HG03135 (cell line): ENCODE measurements around the gene C16orf54.
A peak's percentile ranks its signal among the peaks of the same experiment; 100 is the strongest.
"Not testable (repeated sequence)": the region's sequence is repeated elsewhere in the genome, so short reads cannot be mapped to it uniquely, and the experiment has no call there.

Source experiments
- ATAC-seq: cut with Tn5 transposase; IDR thresholded peaks from one replicate; pipeline ENCODE4 v1.9.1; 2021; ENCODE audit warnings: mild to moderate bottlenecking, moderate library complexity; ENCODE audit not compliant: unreplicated experiment

Gene C16orf54, protein sequence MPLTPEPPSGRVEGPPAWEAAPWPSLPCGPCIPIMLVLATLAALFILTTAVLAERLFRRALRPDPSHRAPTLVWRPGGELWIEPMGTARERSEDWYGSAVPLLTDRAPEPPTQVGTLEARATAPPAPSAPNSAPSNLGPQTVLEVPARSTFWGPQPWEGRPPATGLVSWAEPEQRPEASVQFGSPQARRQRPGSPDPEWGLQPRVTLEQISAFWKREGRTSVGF

DNA sequence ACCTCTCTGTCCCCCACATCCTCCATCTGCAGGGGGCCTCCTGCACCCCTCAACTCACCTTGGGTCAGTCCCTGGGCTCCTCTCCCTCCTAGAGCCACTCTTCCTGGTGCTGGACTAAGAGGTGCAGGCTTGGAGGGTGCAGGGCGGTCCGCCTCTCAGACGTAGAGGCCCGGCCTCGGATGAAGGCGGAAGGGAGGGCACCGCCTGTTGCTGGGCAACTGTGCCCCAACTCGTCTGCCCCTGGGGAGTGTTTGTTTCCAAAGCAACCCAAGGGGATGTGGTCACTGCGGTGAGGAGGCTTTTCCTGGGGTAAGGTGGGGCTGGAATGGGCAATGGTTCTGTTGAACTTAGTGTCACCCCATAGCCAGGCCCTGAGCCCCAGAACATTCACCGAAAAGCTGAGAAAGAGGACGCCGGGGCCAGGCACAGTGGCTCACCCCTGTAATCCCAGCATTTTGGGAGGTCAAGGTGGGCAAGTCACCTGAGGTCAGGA, at the start of gene C16orf54:
C16orf54 (minus strand) TSS at position 138 of the 493 bp plus-strand sequence. CDS start 1,039 bp downstream, outside the sequence.
- peak; percentile 75 for ATAC-seq

DNA sequence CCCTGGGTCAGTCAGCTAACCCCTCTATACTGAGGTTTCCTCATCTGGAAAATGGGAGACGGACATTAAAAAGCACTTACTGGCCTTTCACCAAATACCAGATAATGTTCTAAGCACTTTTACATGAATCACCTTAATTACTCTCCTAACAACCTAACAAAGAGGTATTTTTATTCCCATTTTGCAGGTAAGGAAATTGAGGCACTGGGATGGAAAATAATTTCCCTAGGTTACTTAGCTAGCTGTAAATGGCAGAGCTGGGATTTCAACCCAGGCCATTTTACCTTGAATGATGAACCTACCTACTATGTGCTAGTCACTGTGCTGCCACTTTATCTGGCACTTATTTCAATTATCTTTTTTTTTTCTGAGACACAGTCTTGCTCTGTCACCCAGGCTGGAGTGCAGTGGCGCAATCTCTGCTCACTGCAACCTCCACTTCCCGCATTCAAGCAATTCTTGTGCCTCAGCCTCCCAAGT, 48.5 kb upstream of the C16orf54 start:
- no peak for ATAC-seq

DNA sequence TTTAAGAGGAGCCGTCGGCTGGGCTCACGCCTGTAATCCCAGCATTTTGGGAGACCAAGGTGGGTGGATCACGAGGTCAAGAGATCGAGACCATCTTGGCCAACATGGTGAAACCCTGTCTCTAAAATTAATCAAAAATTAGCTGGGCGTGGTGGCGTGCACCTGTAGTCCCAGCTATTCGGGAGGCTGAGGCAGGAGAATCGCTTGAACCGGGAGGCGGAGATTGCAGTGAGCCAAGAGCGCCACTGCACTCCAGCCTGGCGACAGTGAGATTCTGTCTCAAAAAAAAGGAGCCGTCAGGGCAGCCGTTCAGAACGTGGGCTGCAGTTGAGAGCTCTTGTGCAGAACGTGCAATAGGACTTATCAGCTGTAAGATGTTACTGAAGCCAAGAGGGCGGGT, 47.4 kb upstream of the C16orf54 start:
- not testable (repeated sequence) for ATAC-seq

DNA sequence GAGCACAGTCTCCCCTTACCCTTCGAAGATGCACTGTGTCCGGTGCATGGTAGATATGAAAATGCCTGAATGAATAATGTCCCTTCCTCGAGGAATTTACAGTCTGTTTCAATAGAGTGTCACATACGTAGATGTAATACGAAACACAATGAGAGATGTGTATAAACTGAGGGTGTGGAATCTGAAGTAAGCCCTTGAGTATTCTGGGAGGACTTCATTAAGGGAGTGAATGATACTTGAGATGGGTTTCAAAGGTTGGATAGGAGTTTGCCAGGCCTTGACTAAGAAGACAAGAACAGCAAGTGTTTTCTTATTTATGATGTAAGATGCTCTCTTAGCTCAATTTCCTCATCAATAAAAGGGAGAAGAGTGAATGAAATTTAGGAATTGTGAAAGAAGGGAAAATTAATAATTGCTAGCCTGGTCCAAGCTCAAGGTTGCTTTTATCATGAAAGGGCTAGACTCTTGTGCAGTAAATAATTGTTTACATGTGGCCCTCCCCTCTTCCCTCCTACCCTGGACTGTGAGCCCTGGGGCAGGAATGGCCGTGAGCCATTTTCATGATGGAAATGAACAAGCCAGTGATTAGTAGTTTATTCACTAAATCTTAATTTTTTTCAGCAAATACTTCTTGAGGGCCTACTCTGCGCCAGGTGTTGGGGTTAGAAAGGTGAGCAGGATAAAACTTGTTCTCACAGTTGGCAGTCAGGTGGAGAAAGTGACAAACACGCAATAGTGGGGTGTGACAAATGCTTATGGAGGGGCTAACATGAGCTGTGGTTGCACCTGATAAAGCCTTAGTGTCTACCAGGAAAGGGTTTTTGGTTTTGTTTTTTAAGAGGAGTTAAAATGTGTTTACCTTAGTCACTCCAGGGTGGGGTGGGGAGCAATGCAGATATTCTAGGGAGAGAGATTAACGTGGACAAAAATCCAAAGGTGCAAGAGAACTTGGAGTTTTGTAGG, 46.3 kb upstream of the C16orf54 start:
- no peak for ATAC-seq

DNA sequence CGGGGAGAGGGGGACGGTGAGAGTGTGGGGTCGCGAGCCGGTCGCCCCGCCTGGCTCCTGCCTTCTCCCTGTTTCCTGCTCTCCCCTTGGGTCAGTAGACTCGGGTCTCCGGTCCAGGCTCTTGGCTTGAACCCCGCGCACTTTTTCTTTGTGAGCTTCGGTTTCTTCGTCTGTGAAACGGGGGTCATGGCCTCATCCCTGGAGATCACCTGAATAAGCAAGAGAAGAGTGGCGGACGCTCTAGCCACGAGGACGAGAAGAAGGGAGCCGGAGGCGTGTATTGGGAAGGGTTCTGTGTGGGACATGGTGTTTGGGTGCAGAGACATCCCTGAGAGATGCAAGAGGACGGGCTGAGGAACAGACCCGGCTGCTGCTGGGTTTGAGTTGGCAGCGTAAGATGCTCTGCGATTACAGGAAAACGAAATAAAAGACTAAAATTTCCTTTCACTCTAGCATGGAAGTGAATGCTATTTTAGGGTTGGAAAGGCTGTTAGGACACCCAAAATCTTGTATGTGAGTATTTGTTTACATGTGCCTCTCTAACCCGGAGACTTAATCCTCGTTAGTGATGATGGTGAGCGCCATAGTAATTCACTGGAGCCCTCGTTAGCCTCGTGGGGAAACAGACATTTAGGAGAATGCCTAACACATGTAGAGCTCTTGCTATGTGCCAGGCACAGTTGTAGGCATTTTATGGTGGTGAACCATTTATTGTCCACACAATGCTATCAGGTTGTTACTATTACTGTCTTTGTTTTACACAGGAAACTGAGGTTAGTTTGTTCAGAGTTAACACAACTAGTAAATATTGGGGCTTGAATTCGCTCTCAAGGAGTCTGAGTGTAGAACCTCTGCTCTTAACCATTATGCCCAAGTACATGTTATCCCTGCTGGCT, 45.4 kb upstream of the C16orf54 start:
- ATAC-seq: no peak

DNA sequence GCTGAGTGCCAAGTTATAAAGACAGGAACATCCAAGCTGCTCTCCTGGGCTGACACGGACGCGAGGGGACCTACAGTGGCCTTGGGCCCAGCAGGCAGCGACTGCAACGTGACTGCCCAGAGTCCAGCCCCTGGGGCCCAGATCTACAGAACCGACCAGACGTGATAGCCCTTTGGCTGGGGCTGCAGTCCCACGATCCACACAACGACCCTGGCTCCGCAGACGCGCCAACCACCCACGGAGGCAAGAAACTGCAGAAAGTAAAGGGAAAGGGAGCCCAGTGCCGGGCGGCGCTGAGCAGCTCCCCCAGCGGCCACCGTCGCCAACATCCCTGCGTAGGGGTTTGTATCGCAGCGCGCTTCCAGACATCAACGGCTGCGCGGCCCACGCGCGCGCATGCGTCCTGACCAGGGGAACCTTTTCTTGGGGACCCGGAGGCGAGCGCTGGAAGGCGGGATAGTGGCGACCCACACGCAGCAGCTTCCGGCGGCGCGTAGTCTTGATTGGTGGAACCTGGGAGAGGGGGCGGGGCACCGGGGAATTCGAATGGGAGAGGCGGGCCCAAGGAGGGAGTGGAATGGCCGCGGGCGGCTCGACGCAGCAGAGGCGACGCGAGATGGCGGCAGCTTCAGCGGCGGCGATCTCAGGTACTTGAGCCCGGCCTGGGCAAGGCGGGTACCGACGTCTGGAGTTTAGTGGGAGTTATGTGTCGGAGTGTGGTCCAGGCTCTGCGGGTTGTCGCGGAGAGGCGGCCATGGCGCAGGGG, 44.6 kb upstream of the C16orf54 start, which contains the start of gene KIF22:
KIF22 (plus strand) TSS at position 569 of the 766 bp plus-strand sequence; CDS start at position 578, 9 bp downstream.
- ATAC-seq: peak; percentile 90

DNA sequence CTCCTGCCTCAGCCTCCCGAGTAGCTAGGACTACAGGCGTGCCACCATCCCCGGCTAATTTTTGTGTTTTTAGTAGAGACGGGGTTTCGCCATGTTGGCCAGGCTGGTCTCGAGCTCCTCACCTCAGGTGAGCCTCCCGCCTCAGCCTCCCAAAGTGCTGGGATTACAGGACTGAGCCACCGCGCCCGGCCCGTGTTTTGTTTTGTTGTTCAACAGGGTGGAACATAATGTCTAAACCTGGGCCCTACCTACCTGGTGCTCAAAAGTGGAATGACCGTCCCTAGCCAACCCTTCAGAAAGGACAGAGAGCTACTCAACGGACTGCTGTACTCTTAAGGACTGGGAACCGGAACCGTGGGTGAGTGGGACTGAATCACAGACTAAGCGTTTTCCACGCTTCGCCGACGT, 44.0 kb upstream of the C16orf54 start:
- no peak for ATAC-seq

DNA sequence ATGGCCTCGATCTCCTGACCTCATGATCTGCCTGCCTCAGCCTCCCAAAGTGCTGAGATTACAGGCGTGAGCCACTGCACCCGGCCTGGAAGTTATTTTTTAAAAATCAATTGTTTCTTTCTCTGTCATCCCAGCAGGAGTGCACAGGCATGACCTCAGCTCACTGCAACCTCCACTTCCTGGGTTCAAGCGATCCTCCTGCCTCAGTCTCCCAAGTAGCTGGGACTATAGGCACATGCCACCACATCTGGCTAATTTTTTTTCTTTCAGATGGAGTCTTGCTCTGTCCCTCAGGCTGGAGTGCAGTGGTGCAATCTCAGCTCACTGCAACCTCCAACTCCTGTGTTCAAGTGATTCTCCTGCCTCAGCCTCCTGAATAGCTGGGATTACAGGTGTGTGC, 41.4 kb upstream of the C16orf54 start:
- not testable (repeated sequence) for ATAC-seq

DNA sequence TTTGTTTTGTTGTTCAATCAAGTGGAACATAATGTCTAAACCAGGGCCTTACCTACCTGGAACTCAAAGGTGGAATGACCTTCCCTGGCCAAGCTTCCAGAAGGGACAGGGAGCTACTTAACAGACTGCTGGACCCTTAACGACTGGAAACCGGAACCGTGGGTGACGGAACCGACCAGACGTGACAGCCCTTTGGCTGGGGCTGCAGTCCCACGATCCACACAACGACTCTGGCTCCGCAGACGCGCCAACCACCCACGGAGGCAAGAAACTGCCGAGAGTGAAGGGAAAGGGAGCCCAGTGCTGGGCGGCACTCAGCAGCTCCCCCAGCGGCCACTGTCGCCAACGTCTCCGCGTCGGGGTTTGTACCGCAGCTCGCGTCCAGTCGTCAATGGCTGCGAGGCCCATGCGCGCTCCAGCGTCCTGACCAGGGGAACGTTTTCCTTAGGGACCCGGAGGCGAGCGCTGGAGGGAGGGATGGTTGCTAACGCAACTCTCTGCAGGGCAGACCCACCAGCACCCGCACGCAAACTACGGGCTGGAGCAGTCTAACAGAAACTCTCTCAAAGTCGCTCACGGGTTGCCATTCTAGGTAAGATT, 39.2 kb upstream of the C16orf54 start:
- ATAC-seq: no peak

DNA sequence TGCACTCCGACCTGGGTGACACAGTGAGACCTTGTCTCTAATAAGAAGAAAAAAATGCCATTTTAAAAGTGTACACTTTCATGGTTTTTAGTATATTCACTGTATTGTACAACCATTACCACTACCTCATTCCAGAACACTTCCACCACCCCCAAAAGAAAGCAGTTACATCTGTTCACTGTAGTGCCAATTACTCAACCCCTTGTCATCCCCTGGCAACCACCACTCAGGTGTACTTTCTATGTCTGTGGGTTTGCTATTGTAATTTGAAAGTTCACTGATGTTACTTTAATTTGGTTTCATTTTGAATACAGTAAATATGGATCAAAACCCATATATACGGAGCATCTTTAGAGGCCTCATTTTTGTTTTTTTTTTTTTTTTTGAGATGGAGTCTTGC, 38.4 kb upstream of the C16orf54 start:
- no peak for ATAC-seq

DNA sequence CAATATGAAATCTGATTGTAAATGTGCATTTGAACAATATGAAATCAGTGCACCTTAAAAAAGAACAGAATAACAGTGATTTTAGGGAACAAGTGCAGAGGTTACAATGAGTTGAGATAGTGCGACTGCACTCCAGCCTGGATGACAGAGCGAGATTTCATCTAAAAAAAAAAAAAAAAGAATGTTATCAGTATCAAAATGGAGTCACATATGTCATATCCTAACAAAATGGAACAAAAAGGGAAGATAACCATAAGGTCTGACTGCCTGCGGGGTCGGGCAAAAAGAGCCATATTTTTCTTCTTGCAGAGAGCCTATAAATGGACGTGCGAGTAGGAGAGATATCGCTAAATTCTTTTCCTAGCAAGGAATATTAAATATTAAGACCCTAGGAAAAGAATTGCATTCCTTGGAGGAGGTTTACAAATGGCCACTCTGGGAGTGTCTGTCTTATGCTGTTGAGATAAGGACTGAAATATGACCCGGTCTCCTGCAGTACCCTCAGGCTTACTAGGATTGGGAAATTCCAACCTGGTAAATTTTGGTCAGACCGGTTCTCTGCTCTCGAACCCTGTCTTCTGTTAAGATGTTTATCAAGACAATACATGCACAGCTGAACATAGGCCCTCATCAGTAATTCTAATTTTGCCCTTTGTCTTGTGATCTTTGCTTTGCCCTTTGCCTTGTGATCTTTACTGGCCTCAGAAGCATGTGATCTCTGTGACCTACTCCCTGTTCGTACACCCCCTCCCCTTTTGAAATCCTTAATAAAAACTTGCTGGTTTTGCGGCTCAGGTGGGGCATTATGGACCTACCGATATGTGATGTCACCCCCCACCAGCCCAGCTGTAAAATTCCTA, 37.5 kb upstream of the C16orf54 start:
- not testable (repeated sequence) for ATAC-seq

DNA sequence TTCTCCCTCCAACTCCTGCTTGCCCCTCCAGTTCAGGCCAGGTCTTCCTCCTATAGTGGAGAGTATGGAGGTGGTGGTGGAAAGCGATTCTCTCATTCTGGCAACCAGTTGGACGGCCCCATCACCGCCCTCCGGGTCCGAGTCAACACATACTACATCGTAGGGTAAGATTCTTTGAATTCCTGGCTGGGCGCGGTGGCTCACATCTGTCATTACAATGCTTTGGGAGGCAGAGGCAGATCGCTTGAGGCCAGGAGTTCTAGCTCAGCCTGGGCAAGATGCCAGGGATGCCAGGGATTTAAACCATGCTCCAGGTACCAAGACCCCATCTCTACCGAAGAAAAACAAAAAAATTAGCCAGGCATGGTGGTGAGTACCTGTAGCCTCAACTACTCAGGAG, 33.7 kb upstream of the C16orf54 start:
- ATAC-seq: no peak

DNA sequence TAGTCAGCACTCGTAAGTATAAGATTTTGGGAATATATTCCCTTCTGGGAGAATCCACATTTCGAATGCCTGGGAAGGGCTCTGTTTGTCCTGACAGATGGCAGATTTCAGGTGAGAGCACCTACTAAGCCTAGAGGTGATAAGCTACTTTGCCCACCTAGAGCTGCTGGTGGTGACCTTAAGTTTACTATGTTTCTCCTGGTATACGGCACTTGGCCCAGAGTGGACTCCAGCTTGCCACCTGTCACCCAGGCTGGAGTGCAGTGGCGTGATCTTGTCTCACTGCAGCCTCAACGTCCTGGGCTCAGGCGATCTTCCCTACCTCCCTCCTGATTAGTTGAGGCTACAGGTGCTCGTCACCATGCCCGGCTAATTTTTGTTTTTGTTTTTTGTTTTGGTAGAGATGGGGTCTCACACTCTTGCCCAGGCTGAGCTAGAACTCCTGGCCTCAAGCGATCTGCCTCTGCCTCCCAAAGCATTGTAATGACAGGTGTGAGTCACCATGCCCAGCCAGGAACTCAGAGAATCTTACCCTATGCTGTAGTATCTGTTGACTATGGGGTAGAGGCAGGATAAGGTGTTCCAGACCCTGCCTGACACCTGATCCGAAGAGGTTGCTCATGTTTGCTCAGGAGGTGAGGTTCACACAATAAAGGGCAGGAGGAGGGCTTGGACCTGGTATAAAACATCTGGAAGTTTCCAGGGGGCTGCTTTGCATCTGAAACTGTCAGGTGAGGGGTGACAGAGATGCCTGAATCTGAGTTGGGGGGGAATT, 32.0 kb upstream of the C16orf54 start, which contains the start of gene ZG16:
ZG16 (plus strand) TSS at position 681 of the 775 bp plus-strand sequence. CDS start 1,011 bp downstream, outside the sequence.
- no peak for ATAC-seq

DNA sequence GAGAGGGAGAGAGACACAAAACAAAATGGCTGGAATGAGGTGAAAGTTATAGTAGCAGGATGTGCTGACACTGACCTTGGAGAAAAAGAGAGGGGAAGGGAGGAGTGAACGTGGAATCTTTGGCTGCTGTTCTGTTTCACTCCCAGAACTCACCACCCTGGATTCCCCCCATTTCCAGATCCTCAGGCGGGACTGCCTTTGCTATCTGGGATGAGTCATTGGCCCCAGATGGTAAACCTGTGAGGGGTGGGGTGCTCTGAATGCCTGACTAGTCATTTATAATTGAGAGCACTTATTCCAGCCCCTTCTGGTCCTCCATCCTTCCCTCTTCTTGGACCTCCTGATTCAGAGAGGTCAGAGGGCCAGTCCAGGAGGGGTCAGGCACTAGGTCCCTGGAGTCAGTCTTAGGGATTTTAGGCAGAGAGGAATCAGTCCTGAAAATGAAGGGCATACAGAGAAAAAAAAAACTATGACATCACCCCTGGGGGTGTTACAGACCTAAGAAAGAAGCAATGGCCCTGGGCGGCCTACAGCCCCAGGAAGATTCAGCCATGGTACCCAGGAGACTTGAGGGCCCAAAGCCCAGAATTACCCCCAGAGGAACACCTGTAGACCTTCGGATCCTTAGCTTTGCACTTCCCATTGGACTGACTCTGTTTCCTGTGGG, 30.1 kb upstream of the C16orf54 start:
- ATAC-seq: no peak

DNA sequence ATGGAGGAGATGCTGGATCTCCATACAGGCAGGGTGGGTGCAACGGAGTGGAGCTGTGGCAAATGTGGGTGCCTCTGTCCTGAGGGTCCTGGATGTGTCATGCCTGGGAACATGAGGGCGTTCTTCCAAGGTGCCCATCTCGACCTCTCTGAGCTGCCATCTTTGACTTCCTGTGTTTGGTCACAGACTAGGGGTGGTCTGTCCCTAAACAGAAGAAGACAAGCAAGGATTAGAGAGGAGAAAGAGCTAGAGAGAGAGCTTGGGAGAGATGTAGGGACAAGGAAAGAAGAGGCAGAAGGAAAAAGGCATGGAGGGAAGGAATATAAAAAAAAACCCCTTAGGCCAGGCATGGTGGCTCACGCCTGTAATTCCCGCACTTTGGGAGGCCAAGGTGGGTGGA, 28.9 kb upstream of the C16orf54 start:
- no peak for ATAC-seq

DNA sequence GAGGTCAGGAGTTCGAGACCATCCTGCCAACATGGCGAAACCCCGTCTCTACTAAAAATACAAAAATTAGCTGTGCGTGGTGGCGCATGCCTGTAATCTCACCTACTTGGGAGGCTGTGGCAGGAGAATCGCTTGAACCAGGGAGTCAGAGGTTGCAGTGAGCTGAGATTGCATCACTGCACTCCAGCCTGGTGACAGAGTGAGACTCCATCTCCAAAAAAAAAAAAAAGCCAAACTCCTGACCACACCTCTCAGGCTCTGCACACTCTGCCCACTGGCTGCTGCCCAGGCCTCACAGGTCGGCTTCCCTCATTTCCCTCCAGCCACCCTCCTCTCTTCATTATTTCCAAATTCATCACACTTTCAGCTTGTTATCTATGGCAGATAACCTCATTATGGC, 26.5 kb upstream of the C16orf54 start:
- ATAC-seq: not testable (repeated sequence)
